ENCODE measurements around the gene COPS4. TPM values are rescaled to one million over a fixed set of nuclear protein-coding genes. Genes with fewer than 3 reads are reported as not detected.
"Not testable (repeated sequence)": the region's sequence is repeated elsewhere in the genome, so short reads cannot be mapped to it uniquely, and the experiment has no call there.

COPS4 gene
- total RNA-seq, 1 experiment from 2014 or later: 58.3 TPM

DNA sequence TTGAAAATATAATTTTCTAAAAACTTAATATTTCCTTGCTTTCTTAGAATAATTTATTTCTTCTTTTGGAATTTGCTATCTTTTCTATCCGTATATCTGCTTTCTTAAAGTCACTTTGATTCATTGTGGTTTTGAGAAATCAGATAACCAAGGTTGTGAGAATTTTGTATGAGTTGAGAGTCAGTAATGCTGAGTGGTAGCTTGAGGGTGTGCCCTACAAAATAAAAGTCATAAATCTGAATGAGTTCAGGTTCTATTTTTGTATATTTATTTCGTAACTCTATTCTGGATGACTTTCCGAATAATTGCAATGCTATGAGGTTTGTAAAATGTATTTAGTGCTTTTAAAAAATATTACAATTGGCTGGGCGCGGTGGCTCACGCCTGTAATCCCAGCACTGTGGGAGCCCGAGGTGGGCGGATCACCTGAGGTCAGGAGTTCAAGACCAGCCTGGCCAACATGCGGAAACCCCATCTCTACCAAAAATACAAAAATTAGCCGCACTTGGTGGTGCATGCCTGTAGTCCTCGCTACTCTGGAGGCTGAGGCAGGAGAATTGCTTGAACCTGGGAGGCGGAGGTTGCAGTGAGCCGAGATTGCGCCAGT, 8.9 kb downstream of the COPS4 start:
- no TSS peak for BruUV-seq (replicated peaks)
- peaks cover 7% of the 10 kb centered on the region; the same call in 1 of the 2 replicates for H3K4me1 ChIP-seq (ENCODE audit: insufficient read depth, low read length)
- no peaks in the 10 kb centered on the region for H3K9me2 ChIP-seq (replicated peaks; ENCODE audit: low read length)
- intact Hi-C loops (cut with micrococcal nuclease): no loop called here
- H3K9me3 ChIP-seq (ENCODE audit: low read length): no peaks in the 10 kb centered on the region
- no peaks in the 10 kb centered on the region for H3K27me3 ChIP-seq (ENCODE audit: low read length)
- no peak overlapping the region for H3K4me2 ChIP-seq (ENCODE audit: low read length)
- CTCF ChIA-PET: no interaction called here
- DNase-seq (peak; percentile 42), ATAC-seq (no peak)
- H3K4me3 ChIP-seq (ENCODE audit: low read length): no peak overlapping the region
- H3K27ac ChIP-seq (ENCODE audit: low read length): no peak overlapping the region
- no peaks in the 10 kb centered on the region for H4K20me1 ChIP-seq (ENCODE audit: low read length)
- H3K36me3 ChIP-seq (ENCODE audit: low read depth, low read length): no peaks in the 10 kb centered on the region; the same call in 1 of the 2 replicates
- TF ChIP-seq EZH2phosphoT487 (IDR thresholded peaks at IDR 0.05; ENCODE audit: borderline replicate concordance, low read length): no peak
- no peak for TF ChIP-seq EZH2 (IDR thresholded peaks at IDR 0.05; ENCODE audit: low read length, unreplicated experiment)
- TF ChIP-seq, protein P1, sequence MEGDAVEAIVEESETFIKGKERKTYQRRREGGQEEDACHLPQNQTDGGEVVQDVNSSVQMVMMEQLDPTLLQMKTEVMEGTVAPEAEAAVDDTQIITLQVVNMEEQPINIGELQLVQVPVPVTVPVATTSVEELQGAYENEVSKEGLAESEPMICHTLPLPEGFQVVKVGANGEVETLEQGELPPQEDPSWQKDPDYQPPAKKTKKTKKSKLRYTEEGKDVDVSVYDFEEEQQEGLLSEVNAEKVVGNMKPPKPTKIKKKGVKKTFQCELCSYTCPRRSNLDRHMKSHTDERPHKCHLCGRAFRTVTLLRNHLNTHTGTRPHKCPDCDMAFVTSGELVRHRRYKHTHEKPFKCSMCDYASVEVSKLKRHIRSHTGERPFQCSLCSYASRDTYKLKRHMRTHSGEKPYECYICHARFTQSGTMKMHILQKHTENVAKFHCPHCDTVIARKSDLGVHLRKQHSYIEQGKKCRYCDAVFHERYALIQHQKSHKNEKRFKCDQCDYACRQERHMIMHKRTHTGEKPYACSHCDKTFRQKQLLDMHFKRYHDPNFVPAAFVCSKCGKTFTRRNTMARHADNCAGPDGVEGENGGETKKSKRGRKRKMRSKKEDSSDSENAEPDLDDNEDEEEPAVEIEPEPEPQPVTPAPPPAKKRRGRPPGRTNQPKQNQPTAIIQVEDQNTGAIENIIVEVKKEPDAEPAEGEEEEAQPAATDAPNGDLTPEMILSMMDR (conservative IDR thresholded peaks at IDR 0.05; ENCODE audit: low read depth, low read length): no peak
- no peak overlapping the region for H2AFZ ChIP-seq (ENCODE audit: low read length)
- no peaks in the 10 kb centered on the region for H3F3A ChIP-seq (ENCODE audit: low read length, unreplicated experiment)
- POLR2A ChIA-PET (ENCODE audit: unreplicated experiment): no interaction called here
- peaks cover 51% of the 10 kb centered on the region for H3K79me2 ChIP-seq (ENCODE audit: low read length)
- H3K9ac ChIP-seq (ENCODE audit: low read length): no peak overlapping the region

DNA sequence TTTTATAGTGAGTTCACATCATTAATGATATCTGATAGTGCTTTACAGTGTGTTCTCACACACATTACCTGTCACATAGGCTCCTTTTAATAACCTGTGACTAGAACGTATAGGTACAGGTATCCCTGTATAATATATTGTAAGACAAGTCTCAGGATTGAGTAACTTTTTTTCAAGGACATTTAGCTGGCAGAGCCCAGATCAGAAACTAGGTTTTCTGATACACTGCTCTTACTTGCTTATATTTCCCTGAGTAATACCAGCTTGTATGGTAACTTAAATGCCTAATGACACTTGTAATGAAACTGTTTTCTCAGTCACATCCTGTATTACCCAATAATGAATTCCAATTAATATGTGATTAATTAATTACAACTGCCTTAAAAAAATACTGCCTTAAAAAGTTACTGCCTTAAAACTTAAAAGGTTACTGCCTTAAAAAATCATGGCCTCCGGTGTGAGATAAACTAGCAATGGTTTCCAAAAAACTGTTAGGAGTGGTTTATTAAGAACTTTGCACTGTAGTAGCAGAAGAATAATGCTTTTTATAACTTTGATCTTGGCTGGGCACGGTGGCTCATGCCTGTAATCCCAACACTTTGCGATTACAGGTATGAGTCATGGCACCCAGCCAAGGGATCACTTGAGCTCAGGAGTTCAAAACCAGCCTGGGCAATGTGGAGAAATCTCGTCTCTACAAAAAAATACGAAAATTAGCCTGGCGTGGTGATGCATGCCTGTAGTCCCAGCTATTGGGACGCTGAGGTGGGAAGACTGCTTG, 11.9 kb downstream of the COPS4 start:
- H3K79me2 ChIP-seq (ENCODE audit: low read length): peaks cover 25% of the 10 kb centered on the region
- H3K9me3 ChIP-seq (ENCODE audit: low read length): no peaks in the 10 kb centered on the region
- ChIA-PET POLR2A (ENCODE audit: unreplicated experiment) (no interaction called here), CTCF (no interaction called here)
- peaks cover 7% of the 10 kb centered on the region; the same call in 1 of the 2 replicates for H3K4me1 ChIP-seq (ENCODE audit: insufficient read depth, low read length)
- no peak overlapping the region for H2AFZ ChIP-seq (ENCODE audit: low read length)
- no TSS peak for BruUV-seq (replicated peaks)
- TF ChIP-seq, protein P1 (conservative IDR thresholded peaks at IDR 0.05; ENCODE audit: low read depth, low read length): no peak
- TF ChIP-seq EZH2 (IDR thresholded peaks at IDR 0.05; ENCODE audit: low read length, unreplicated experiment): no peak
- TF ChIP-seq EZH2phosphoT487 (IDR thresholded peaks at IDR 0.05; ENCODE audit: borderline replicate concordance, low read length): no peak
- no peak overlapping the region for H3K9ac ChIP-seq (ENCODE audit: low read length)
- DNase-seq (no peak), ATAC-seq (no peak)
- no peaks in the 10 kb centered on the region for H3K9me2 ChIP-seq (replicated peaks; ENCODE audit: low read length)
- H3K4me2 ChIP-seq (ENCODE audit: low read length): no peak overlapping the region
- H3K27me3 ChIP-seq (ENCODE audit: low read length): no peaks in the 10 kb centered on the region
- H3F3A ChIP-seq (ENCODE audit: low read length, unreplicated experiment): no peaks in the 10 kb centered on the region
- no peaks in the 10 kb centered on the region for H4K20me1 ChIP-seq (ENCODE audit: low read length)
- H3K4me3 ChIP-seq (ENCODE audit: low read length): no peak overlapping the region
- no peak overlapping the region for H3K27ac ChIP-seq (ENCODE audit: low read length)
- H3K36me3 ChIP-seq (ENCODE audit: low read depth, low read length): no peaks in the 10 kb centered on the region; the same call in 1 of the 2 replicates
- intact Hi-C loops (cut with micrococcal nuclease): no loop called here

DNA sequence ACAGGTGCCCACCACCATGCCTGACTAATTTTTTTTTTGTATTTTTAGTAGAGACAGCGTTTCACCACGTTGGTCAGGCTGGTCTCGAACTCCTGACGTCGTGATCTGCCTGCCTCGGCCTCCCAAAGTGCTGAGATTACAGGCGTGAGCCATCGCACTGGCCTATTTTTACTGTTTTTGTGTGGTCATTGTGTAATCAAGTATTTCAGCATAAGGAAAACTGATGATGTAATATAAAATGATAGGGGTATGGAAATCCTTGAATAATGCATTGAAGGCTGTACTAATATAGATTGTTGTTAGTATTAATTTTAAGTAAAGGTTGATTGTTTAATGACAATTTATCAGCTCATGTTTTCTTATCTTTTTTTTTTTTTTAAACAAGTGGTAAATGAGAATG, 13.8 kb downstream of the COPS4 start:
- H2AFZ ChIP-seq (ENCODE audit: low read length); intact Hi-C loops (cut with micrococcal nuclease); H3K27ac ChIP-seq (ENCODE audit: low read length); H3K9me3 ChIP-seq (ENCODE audit: low read length); CTCF ChIA-PET; H3K36me3 ChIP-seq (ENCODE audit: low read depth, low read length); H3K9ac ChIP-seq (ENCODE audit: low read length); ATAC-seq; H3K4me3 ChIP-seq (ENCODE audit: low read length); H3K4me2 ChIP-seq (ENCODE audit: low read length); H3K27me3 ChIP-seq (ENCODE audit: low read length); H3K4me1 ChIP-seq (ENCODE audit: insufficient read depth, low read length); H3F3A ChIP-seq (ENCODE audit: low read length, unreplicated experiment); DNase-seq; H3K9me2 ChIP-seq (replicated peaks; ENCODE audit: low read length); BruUV-seq (replicated peaks); H4K20me1 ChIP-seq (ENCODE audit: low read length): not testable (repeated sequence)
- peaks cover 11% of the 10 kb centered on the region for H3K79me2 ChIP-seq (ENCODE audit: low read length)
- POLR2A ChIA-PET (ENCODE audit: unreplicated experiment): interaction anchor here (0.6 kb wide), 1 partner anchor 154 kb away, joined by 3 read pairs; no protein-coding TSS in a partner anchor
